Ascending aorta (tissue), 2 donors: ENCODE measurements around the gene NUP98. TPM values are rescaled to one million over a fixed set of nuclear protein-coding genes. Genes with fewer than 3 reads are reported as not detected.

Source experiments
- DNase-seq, 2 donors: peaks; one replicate each; pipeline ENCODE4 v3.0.0-alpha.2; 2019; ENCODE audit warnings: low spot score in 2 of 2
- H3K27ac ChIP-seq, 2 donors: fragments of 200-600 bp; sonication (generic); one replicate each; pipeline ENCODE4 v1.5.1; 2016 to 2017; ENCODE audit warnings: mild to moderate bottlenecking in 1 of 2
- H3K27me3 ChIP-seq: fragments of 200-600 bp; sonication (generic); one replicate; pipeline ENCODE4 v1.5.1; 2017
- H3K36me3 ChIP-seq, 2 donors: fragments of 200-600 bp; sonication (generic); one replicate each; pipeline ENCODE4 v1.5.1; 2016
- H3K4me1 ChIP-seq, 2 donors: fragments of 200-600 bp; sonication (generic); one replicate each; pipeline ENCODE4 v1.5.1; 2016 to 2017; ENCODE audit warnings: mild to moderate bottlenecking in 1 of 2
- H3K4me3 ChIP-seq, 2 donors: fragments of 200-600 bp; sonication (generic); one replicate each; pipeline ENCODE4 v1.5.1; 2016 to 2017; ENCODE audit warnings: mild to moderate bottlenecking in 1 of 2
- H3K9me3 ChIP-seq, 2 donors: fragments of 200-600 bp; sonication (generic); one replicate each; pipeline ENCODE4 v1.5.1; 2016
- intact Hi-C: fragments of 100-400 bp; cut with DNase I; formaldehyde crosslinking; loops from one replicate; pipeline ENCODE4 v1.15.1; 2023
- total RNA-seq: library from RNA; depleted of rRNA; stranded (reverse); fragments of >200 nt; gene quantifications from one replicate; pipeline ENCODE4 v1.1.0, GENCODE V29; 2016
- TF ChIP-seq, protein P1 (sequence below), 3 experiments: fragments of 200-600 bp in 2 of 3; fragments of 450-650 bp in 1 of 3; sonication (generic) in 2 of 3; IDR thresholded peaks; one replicate each; pipeline ENCODE4 v1.5.1; 2016 to 2019; ENCODE audit warnings: antibody characterized with exemption in 3 of 3, mild to moderate bottlenecking in 1 of 3, moderate library complexity in 1 of 3

The NUP98 gene
- total RNA-seq, 1 donor from 2014 or later: 36.3 TPM

DNA sequence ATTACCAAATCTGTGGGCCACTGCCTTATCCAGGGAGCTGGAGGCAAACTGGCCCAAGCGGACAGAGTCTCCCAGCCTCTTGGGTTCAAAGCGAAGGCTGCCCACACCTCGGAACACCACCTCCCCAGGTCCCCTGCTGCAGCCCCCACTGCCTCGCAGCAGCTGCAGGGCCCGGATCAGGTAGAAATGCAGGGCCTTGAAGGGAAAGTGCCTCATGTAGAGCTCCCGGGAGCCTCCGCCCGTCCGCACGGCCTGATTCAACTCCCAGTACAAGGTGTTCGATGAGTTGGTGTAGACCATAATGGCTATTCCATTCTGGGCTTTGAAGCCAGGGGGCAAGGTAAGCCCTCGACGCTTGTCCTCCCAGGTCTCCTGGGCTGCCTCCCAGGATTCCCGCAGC is 157.5 kb downstream of the NUP98 start:
- TF ChIP-seq, protein P1, sequence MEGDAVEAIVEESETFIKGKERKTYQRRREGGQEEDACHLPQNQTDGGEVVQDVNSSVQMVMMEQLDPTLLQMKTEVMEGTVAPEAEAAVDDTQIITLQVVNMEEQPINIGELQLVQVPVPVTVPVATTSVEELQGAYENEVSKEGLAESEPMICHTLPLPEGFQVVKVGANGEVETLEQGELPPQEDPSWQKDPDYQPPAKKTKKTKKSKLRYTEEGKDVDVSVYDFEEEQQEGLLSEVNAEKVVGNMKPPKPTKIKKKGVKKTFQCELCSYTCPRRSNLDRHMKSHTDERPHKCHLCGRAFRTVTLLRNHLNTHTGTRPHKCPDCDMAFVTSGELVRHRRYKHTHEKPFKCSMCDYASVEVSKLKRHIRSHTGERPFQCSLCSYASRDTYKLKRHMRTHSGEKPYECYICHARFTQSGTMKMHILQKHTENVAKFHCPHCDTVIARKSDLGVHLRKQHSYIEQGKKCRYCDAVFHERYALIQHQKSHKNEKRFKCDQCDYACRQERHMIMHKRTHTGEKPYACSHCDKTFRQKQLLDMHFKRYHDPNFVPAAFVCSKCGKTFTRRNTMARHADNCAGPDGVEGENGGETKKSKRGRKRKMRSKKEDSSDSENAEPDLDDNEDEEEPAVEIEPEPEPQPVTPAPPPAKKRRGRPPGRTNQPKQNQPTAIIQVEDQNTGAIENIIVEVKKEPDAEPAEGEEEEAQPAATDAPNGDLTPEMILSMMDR (IDR thresholded peaks at IDR 0.05): no peak
- no peak overlapping the region for H3K27ac ChIP-seq
- no peaks in the 10 kb centered on the region for H3K9me3 ChIP-seq
- H3K27me3 ChIP-seq: no peaks in the 10 kb centered on the region
- H3K36me3 ChIP-seq: no peaks in the 10 kb centered on the region
- peak in 1 of 2 donors; percentile 45 for DNase-seq
- H3K4me3 ChIP-seq: no peak overlapping the region
- intact Hi-C loops: no loop called here
- peaks cover 0 to 5% of the 10 kb centered on the region in 2 donors for H3K4me1 ChIP-seq

DNA sequence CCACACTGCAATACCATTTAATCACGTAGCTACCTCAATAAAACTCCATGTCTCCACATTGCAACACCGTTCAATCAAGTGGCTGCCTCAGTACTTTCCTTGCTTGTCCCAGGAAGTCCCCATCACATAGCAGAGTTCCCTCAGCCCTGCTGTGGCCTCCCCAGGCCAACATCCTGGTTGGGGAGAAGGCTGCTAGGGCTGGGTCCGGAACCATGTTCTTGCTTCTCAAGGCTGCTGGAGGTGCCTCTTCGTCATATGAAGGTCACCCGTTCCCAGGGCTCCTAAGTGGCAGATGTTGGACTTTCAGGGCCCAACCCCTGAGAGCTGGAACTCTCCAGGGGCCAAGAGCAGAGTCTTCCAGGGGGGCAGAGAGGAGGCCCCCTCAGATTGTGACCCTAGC is 158.8 kb downstream of the NUP98 start:
- no peaks in the 10 kb centered on the region for H3K36me3 ChIP-seq
- intact Hi-C loops: no loop called here
- H3K4me1 ChIP-seq: peaks cover 0 to 5% of the 10 kb centered on the region in 2 donors
- TF ChIP-seq, protein P1 (IDR thresholded peaks at IDR 0.05): no peak
- no peaks in the 10 kb centered on the region for H3K9me3 ChIP-seq
- no peak for DNase-seq
- no peak overlapping the region for H3K4me3 ChIP-seq
- no peak overlapping the region for H3K27ac ChIP-seq
- H3K27me3 ChIP-seq: no peaks in the 10 kb centered on the region

DNA sequence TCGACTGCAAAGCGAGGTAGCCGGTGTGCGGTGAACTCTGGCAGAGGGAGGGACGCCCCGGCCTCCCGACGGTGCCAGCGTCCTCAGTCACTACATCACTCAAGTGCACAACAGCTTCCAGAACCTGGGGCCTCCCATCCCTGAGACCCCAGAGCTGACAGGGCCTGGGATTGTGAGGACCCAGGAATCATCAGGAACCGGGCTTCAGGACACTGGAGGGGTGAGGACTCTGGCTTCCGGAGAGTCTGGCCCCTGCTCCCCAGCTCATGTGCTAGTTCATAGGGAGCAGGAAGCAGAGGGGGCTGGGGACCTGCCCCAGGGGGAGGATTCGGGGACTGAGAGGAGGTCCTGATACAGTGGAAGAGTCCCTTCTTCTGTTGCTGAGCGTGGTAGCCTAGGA is 160.2 kb downstream of the NUP98 start:
- H3K27me3 ChIP-seq: no peaks in the 10 kb centered on the region
- DNase-seq: peak in 1 of 2 donors; percentile 50
- no peak overlapping the region for H3K4me3 ChIP-seq
- peaks cover 0 to 2% of the 10 kb centered on the region in 2 donors for H3K4me1 ChIP-seq
- H3K27ac ChIP-seq: no peak overlapping the region
- no peaks in the 10 kb centered on the region for H3K36me3 ChIP-seq
- no peaks in the 10 kb centered on the region for H3K9me3 ChIP-seq
- TF ChIP-seq, protein P1 (IDR thresholded peaks at IDR 0.05): no peak
- intact Hi-C loops: no loop called here

DNA sequence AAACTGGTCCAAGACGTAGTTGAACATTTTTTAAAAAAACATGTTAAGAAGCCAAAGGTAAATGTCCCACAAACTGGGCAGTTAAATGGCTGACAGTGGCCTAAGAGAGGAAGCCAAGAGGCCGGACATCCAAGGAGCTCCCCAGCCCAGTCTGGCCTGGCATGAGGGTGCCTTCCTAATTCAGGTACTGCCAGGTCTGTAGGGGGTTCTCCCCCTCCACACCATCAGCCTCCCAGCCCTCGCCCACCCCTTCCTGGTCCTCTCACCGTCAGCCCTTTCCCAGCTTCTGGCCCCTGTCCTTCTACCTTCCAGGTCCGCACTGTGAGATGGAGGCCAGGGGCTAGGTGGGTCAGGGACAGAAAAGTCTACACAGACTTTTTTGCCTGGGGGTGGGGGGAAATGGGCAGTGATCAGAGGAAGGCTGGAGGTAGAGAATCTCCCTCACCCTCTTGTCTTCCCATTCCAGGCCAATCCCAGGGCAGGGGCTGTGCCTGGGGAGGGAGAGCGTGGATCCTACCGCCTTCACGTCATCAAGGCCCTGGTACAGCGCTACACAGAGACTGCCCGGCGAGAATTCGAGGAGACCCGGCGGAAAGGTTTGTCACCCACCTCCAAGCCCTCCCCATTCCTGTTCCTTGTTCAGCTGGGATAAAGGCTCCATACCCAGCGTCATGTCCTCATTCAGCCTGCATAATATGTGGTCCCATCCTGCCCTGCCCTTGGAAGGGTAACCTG is 161.5 kb downstream of the NUP98 start:
- Histone ChIP-seq H3K27me3 (no peaks in the 10 kb centered on the region), H3K9me3 (no peaks in the 10 kb centered on the region), H3K27ac (no peak overlapping the region), H3K4me3 (no peak overlapping the region), H3K36me3 (no peaks in the 10 kb centered on the region), H3K4me1 (no peaks in the 10 kb centered on the region)
- DNase-seq: peak in 1 of 2 donors; percentile 56
- intact Hi-C loops: no loop called here
- TF ChIP-seq, protein P1 (IDR thresholded peaks at IDR 0.05): no peak

DNA sequence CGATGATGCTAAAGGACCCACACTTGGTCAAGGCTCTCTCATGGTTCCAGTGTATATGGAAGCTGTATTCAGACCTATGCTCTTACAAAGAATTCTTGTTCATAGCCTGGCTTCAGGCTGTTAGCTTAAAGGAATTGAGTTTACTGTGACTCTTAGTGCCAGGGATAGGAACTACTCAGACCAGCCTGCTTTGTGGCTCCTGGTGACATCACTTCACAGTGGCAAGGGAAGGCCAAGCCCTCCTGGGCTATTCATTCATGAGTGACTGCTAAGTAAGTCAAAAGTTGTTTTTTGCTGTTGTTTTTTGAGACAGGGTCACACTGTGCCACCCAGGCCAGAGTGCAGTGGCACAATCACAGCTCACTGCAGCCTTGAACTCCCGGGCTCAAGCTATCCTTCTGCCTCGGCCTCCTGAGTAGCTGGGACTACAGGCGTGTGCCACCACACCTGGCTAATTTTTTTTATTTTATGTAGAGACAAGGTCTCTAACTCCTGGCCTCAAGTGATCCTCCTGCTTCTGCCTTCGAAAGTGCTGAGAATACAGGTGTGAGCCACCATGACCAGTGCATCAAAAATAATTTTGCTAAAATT is 165.2 kb downstream of the NUP98 start:
- TF ChIP-seq, protein P1 (IDR thresholded peaks at IDR 0.05): no peak
- Histone ChIP-seq H3K27ac (no peak overlapping the region), H3K9me3 (no peaks in the 10 kb centered on the region), H3K4me1 (no peaks in the 10 kb centered on the region), H3K4me3 (no peak overlapping the region), H3K27me3 (no peaks in the 10 kb centered on the region), H3K36me3 (no peaks in the 10 kb centered on the region)
- no peak for DNase-seq
- intact Hi-C loops: no loop called here
